Hippocampal formation (tissue), 2 donors: Measurements from ENCODE around the gene APBA3.

Experiments
- DNase-seq, 2 donors: peaks; one replicate each; lab custom pipeline; 2025; lab: John Stamatoyannopoulos, UW

The APBA3 gene

DNA sequence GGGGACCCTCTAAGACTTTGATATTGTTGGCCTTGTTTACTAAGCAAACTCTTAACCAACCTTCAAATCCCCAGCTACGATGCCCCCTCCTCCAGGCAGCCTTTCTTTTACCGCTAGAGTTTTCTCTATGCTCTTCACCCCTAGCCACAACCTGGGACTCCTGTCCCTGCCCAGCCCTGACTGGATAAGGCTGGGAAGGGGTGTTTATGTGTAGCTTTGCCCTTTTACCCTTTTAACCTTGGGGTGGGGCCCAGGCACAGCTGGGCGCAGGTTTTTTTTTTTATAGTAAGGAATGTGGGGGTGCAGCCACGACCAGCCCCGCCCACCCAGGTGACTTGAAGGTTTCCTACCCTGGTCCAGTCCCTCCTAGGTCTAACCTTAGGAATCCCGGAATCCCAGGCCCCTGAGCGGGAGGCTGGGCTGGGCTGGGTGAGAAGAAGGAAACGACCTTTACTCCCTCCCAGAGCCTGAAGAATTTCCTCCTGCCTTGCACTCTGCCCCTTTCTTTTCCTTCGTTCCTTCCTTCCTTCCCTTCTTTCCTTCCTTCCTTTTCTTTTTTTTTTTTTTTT, 41.1 kb downstream of the APBA3 start:
- DNase-seq = no peak

DNA sequence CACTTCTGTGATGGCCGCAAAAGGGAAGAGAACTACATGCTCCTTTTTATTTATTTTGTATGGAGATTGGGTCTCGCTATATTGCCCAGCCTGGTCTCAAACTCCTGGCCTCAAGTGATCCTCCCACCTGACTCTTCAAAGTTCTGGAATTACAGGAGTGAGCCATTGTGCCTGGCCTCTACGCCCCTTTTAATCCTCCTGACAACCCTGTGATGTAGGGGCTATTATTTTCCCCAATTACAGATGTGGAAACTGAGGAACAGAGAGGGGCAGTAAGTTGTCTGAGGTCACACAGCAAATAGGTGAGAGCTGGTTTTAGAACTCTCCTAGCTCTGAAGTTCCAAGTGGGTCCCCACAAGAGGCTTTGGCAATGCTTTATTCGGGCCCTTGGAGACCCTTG, 41.6 kb downstream of the APBA3 start:
- DNase-seq = no peak

DNA sequence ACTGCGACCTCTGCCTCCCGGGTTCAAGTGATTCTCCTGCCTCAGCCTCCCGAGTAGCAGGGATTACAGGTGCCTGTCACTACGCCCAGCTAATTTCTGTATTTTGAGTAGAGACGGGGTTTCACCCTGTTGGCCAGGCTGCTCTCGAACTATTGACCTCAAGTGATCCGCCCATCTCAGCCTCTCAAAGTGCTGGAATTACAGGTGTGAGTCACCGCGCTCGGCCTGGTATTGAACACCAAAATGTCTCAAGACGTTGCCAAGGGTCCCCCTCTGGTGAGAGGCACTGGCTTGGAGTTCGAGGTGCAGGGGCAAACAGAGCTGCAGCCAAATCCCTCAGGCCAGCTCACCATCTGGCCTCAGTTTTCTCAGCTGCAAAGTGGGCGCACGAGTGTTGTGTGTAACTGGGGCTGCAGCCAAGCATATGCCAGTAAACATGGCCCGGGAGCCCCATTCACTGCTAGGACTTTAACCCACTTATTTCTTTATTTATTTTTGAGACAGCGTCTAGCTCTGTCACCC, 45.3 kb downstream of the APBA3 start:
- no peak for DNase-seq

DNA sequence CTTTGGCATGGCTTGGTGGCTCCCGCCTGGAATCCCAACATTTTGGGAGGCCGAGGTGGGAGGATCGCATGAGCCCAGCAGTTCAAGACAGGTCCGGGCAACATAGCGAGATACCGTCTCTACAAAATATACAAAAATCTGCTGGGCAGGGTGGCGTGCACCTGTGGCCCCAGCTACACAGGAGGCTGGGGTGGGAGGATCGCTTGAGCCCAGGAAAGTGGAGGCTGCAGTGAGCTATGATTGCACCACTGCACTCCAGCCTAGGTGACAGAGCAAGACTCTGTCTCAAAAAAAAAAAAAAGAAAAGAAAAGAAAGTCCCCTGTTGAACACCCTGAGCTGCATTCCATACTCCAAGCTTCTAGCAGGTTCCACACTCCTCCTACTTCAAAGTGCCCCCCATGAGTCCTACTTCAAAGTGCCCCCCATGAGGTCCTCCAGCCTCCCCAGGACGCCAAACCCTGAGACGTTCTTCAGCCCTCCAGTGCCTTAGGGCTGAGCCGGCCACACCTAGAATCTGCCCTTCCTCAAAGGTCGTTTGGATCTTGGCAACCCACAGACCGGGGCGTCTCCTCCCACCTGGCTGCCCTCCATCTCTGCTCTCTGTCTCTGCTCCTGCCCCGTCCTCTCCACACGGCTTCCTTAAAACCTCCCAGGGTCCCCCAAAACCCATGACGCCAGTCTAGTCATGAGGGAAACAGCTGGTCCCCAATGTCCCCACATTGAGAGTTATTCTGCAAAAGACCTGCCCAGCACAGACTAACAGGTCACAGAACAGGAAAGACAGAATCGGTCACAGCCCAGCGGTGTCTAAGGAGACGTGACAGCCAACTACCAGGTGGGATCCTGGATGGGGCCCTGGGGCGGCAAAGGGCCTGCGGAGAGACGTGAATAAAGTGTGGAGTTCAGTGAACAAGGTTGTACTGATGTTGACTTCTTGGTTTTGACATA, 48.6 kb downstream of the APBA3 start:
- no peak for DNase-seq

DNA sequence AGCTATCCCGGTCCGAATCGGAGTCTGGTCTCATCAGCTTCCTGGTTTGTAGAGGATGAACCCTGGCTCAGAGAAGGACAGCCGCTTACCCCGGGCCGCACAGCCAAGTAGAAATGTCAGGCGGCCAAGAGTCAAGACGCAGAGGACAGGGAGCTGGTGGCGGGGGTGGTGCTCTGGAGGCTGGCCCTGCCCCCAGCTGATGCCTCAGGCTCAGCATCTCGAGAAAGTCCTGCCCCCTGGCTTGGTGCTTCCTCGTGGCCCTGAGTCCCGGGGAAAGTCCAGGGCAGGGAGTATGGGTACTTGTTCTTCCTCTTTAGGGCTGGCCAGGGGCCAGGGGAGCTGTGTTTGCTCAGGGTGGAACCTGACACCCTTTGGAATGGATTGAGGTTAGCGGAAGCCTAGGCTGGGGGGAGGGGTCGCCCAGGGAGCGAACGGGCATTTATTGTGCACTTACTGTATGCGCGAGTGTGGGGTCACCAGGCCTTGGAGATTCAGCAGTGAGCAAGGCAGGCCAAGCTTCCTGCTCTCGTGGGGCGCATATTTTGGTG, 51.2 kb downstream of the APBA3 start:
- peak in 1 of 2 donors; percentile 15 for DNase-seq

DNA sequence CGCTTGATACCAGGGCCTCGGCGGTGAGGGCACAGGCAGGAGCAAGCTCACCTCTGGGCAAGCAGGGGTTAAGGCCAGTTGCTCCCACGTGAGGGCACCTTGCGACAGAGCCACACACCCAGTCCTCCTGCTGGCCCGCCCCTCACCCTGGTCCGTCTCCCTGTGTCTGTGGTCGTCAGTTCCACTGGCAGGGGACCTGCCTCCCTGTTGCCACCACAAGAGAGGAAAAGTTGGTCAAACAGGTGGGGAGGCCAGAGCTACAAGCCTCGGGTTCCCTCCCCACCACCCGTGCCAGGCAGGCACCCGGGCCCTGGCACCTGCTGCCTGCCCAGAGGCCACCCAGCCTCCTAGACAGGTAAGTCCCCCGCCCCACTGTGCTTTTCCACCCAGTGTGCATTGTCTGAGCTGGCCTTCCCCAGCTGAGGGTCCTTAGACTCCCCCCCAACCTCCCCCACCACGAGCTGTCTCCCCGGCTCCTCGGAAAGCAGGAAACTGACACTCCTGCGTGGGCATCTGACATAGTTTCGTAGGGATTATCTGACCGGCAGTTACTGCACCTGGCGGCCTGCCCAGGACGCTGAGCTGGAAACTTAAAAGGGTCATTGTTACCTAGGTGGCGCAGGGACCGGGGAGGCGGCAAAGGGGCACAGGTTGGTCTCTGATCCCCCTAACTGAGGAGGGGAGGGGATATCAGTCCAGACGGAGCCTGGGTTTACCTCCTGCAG, 53.1 kb downstream of the APBA3 start, which contains the start of gene TJP3:
Gene TJP3, plus strand, starts transcription at position 178 of the 725 bp plus-strand sequence. CDS start 20,049 bp downstream, outside the sequence.
- DNase-seq = no peak

DNA sequence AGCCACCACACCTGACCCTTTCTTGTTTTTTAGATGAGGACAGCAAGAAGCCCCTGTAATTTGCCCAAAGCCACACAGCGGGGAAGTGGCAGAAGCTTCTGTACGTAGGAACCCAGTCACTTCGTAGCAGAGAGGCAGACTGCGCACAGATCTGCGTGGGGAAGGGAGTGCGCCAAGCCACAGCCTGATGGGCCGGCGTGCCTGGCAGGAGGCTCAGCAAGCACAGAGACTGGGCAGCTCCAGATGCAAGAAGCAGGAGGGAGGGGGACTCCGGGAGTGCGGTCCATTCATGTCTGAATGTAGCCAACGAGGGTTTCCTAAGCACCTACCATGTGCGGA, 53.7 kb downstream of the APBA3 start:
- no peak for DNase-seq

DNA sequence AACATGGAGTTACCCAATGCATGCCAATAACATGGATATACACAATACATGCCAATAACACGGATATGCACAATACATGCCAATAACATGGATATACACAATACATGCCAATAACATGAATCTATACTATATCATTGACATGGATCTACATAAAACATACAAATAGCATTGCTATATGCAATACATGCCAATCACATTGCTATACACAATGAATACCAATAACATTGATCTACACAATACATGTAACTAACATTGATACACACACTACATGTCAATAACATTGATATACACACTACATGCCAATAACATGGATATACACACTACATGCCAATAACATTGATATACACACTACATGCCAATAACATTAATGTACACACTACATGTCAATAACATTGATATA, 60.3 kb downstream of the APBA3 start:
- DNase-seq = no peak
